Retinal pigment epithelial cell (primary cell): Measurements from ENCODE around the gene SAMD1.

Experiments used
- DNase-seq: peaks from one replicate; pipeline ENCODE4 v3.0.0-alpha.2; 2010; ENCODE audit warnings: low read depth
- H3K4me3 ChIP-seq: 2 replicates; pipeline ENCODE4 v1.5.1; 2011; ENCODE audit warnings: mild to moderate bottlenecking, low read length, control low read depth, moderate library complexity
- TF ChIP-seq, protein P1 (sequence below): conservative IDR thresholded peaks from 2 replicates; pipeline ENCODE4 v1.5.1; 2011; ENCODE audit warnings: low read depth, low read length, control low read depth, inconsistent platforms

Gene SAMD1

DNA sequence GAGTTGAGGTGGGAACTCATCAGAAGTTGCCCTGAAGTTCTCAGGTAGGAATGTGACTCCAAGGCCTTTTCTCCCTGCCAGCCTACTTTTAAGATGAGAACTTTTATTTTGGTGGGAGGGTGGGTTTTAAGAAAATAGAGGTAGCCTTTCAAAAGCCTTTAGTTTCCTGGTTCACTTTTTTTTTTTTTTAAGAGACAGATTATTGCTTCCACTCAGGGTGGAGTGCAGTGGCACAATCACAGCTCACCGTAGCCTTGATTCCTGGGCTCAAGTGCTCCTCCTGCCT, 7.9 kb downstream of the SAMD1 start:
- DNase-seq, result no peak
- no peak overlapping the region for H3K4me3 ChIP-seq
- TF ChIP-seq, protein P1, sequence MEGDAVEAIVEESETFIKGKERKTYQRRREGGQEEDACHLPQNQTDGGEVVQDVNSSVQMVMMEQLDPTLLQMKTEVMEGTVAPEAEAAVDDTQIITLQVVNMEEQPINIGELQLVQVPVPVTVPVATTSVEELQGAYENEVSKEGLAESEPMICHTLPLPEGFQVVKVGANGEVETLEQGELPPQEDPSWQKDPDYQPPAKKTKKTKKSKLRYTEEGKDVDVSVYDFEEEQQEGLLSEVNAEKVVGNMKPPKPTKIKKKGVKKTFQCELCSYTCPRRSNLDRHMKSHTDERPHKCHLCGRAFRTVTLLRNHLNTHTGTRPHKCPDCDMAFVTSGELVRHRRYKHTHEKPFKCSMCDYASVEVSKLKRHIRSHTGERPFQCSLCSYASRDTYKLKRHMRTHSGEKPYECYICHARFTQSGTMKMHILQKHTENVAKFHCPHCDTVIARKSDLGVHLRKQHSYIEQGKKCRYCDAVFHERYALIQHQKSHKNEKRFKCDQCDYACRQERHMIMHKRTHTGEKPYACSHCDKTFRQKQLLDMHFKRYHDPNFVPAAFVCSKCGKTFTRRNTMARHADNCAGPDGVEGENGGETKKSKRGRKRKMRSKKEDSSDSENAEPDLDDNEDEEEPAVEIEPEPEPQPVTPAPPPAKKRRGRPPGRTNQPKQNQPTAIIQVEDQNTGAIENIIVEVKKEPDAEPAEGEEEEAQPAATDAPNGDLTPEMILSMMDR, result no peak

DNA sequence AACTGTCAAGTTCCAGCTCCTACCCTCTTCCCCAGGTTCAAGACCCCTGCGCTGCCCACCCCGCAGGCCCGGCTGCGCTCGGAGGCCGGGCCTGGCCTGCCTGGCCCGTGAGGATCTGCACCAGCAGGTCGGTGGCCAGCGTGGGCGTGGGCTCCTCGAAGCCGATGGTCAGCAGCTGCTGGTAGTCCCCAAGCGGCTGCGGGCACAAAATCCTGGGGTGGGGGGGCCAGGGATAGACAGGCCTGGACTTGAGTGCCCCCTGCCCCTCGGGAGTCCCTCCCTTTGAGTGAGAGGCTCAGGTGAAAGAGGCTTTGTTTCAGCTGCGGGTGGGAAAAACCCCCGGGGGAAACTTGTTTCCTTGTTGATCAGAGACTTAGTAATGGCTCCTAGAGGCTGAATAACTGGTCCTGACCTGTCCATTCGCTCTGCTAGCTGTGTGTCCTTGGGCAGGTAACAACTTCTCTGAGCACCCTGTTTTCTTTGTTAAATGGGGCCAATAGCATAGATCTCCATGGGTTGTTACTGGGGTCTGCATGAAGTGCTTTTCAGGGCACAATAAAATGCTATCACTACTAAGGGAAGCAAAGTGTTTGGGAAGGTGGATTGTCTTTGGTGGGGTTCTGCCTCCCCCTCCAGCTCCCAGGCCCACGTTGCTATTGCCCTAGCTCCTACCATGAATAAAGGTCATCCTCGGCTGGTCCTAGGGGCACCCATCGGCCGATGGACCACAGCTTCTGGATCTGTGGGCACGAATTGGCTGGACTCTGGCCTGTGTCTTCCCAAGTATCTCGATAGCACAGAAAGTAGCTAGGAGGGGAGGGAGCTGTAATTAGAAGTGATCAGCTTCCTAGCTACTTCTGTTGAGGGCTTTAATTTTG, 8.5 kb downstream of the SAMD1 start:
- DNase-seq, result no peak
- H3K4me3 ChIP-seq, result peak overlapping the region; percentile 63
- TF ChIP-seq, protein P1, result no peak

DNA sequence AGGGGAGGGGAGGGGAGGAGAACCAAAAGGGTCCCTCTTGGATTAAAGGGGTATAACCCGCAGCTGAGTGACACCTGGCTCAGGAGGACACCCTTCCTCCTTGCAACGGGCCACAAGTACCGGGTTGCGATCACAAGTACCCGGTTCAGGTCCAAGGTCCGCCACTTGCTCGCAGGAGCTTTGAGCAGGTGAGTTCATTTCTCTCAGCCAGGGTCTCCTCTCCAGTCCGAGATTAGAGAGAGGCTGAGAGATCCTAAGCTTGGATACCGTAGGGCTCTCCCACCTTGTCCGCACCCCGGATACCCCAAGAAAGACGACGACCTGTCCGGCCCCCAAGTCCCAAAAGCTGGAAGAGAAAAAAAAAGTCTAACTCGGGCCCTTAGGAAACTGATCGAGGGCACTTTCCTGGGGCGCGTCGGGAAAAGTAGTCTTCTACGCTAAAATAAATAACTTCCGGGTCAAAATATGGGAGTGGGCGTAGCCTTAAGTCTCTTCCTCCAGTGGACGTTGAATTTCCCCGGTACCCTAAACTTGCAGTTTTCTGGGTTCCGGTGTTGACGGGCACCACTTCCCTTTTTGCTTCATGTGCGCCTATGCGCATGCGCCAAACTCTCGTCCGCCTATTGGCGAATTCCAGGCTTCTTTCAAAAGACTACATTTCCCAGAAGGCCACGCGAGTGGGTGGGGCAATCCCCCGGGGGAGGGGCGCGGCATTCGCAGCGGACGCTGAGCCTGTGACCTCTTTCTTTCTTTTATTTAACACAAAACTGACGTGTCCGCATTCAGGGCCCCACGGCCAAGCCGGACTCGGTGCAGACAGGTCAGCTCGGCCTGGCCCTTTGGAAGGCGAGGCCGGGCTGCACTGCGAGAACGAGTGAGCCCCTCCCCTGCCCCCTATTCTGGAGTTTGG, 9.4 kb downstream of the SAMD1 start:
- TF ChIP-seq, protein P1, result no peak
- DNase-seq, result peak; percentile 96
- H3K4me3 ChIP-seq, result peak overlapping the region; percentile 85

DNA sequence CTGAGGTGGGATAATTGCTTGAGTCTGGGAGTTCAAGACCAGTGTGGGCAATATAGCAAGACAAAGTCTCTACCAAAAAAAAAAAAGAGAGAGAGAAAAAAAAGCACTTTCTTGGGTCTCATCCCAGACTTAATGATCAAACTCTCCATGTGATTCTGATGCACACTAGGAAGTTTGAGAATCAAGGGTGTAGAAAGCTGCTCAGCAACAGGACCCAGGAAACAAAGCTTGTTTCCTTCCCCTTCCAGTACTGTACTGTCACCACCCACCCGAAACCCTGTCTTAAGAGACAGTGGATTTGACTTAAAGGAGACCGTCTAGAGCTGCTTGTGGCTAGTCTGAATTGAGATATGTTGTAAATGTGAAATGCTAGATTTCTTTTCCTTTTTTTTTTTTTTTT, 12.1 kb downstream of the SAMD1 start:
- TF ChIP-seq, protein P1, result no peak
- H3K4me3 ChIP-seq, result no peak overlapping the region
- DNase-seq, result no peak

DNA sequence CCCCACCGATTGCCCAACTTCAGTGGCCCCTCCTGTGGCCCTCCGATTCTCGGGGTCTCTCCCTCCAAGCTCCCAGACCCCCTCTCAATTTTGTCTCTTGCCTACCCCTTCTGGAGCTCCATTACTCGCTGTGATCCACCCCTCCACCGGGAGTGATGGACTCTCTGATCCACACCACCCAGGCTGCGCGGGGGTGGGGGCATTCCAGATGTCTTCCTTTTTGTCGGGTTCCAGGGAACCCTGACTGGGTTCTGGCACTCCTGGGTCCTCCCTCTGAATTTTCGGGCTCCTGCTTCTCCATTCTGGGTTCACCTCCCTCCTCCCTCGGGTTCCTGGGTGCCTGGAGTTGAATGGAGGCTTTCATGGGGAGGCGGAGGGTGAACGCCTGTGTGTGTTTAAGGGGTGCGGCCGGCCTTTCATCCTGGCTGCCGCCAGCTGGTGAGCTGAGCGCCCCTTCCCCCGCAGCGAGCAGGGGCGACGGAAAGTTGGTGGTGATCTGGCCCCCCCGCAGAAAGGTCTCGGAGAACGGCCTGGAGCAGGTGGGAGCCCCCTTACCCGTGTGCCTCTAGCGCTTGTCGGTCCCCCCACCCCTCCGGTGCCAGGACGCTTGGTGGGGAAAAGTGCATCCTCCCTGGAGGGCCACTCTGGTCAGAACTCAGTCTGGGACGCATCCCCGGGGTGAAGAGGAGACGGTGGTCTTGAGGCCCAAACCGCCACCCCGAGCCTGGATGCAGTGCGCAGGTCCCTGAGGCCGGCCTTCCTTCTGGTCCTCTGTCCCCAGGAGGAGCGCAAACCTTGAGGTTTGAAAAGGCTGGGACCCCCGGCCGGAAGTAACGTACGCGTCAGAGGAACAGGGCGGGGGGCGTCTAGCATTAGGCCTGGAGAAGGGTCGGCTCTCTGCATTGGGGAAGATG, 16.4 kb downstream of the SAMD1 start:
- DNase-seq, result no peak
- TF ChIP-seq, protein P1, result no peak
- peak overlapping the region; percentile 70 for H3K4me3 ChIP-seq

DNA sequence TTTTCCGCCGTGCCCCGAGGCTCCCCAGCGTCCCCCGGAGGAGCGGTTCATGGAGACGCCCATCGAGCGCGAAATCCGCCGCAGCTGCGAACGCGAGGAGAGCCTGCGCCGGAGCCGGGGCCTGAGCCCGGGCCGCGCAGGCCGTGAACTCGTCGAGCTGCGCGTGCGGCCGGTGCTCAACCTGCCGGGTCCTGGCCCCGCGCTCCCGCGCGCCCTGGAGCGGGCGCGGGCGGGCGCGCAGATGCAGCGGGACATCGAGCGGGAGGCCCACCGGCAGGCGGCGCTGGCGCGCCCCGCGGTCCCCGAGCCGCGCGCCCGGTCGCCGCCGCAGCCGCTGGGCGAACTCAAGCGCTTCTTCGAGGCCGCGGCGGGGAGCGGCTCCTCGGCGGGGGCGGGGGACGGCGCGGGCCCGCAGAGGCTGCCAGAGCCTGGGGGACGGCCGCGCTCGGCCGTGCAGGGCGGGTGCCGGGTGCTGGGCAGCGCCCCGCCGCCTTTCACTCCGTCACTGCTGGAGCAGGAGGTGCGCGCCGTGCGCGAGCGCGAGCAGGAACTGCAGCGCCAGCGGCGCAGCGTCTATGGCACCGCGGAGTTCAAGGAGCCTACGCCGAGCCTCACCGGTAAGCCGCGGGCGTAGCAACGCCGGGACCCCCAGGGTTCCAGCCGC, 17.2 kb downstream of the SAMD1 start:
- peak overlapping the region; percentile 70 for H3K4me3 ChIP-seq
- DNase-seq, result no peak
- TF ChIP-seq, protein P1, result peak; percentile 16
